Neural progenitor cell (in vitro differentiated cells): ENCODE measurements around the gene ZNF726. TPM values are rescaled to one million over a fixed set of nuclear protein-coding genes. Genes with fewer than 3 reads are reported as not detected.

Experiments
- DNase-seq: peaks from one replicate; pipeline ENCODE4 v3.0.0-alpha.2; 2016; ENCODE audit warnings: low spot score
- H2AFZ ChIP-seq: fragments of 200-600 bp; sonication (generic); replicated peaks from 2 replicates; pipeline ENCODE4 v1.6.1; 2016; ENCODE audit warnings: antibody characterized with exemption
- H3F3A ChIP-seq: fragments of 200-600 bp; sonication (generic); 2 replicates; pipeline ENCODE4 v1.6.1; 2016; ENCODE audit warnings: antibody characterized with exemption, low read depth
- H3K27ac ChIP-seq: fragments of 200-600 bp; sonication (generic); 2 replicates; pipeline ENCODE4 v1.5.1; 2016; ENCODE audit warnings: mild to moderate bottlenecking
- H3K27me3 ChIP-seq: fragments of 200-600 bp; sonication (generic); 2 replicates; pipeline ENCODE4 v1.6.1; 2016; ENCODE audit warnings: mild to moderate bottlenecking, moderate library complexity
- H3K36me3 ChIP-seq: fragments of 200-600 bp; sonication (generic); 2 replicates; pipeline ENCODE4 v1.5.1; 2016
- H3K4me1 ChIP-seq: fragments of 200-600 bp; sonication (generic); 2 replicates; pipeline ENCODE4 v1.6.1; 2016; ENCODE audit warnings: mixed run types
- H3K4me2 ChIP-seq: fragments of 200-600 bp; sonication (generic); 2 replicates; pipeline ENCODE4 v1.6.1; 2016
- H3K4me3 ChIP-seq: fragments of 200-600 bp; sonication (generic); 2 replicates; pipeline ENCODE4 v1.5.1; 2016
- H3K79me2 ChIP-seq: fragments of 200-600 bp; sonication (generic); 2 replicates; pipeline ENCODE4 v1.6.1; 2016; ENCODE audit warnings: low read depth
- H3K9ac ChIP-seq: fragments of 200-600 bp; sonication (generic); 2 replicates; pipeline ENCODE4 v1.6.1; 2016
- H3K9me3 ChIP-seq: fragments of 200-600 bp; sonication (generic); 2 replicates; pipeline ENCODE4 v1.5.1; 2016; ENCODE audit warnings: low read depth
- H4K20me1 ChIP-seq: fragments of 200-600 bp; sonication (generic); 2 replicates; pipeline ENCODE4 v1.6.1; 2016; ENCODE audit warnings: low read depth
- H3K27ac Mint-ChIP-seq: 3 replicates; pipeline ENCODE4 v1.8.0; 2021; ENCODE audit warnings: mixed read lengths
- H3K27me3 Mint-ChIP-seq: 2 replicates; pipeline ENCODE4 v1.8.0; 2022; ENCODE audit warnings: low read depth, mild to moderate bottlenecking, inconsistent platforms, moderate library complexity, mixed read lengths; ENCODE audit not compliant: insufficient read depth
- H3K36me3 Mint-ChIP-seq: 3 replicates; pipeline ENCODE4 v1.8.0; 2021; ENCODE audit warnings: mixed read lengths
- H3K4me1 Mint-ChIP-seq: 3 replicates; pipeline ENCODE4 v1.8.0; 2021; ENCODE audit warnings: mixed read lengths
- H3K4me3 Mint-ChIP-seq: 3 replicates; pipeline ENCODE4 v1.8.0; 2021; ENCODE audit warnings: mild to moderate bottlenecking, moderate library complexity, mixed read lengths
- H3K9me3 Mint-ChIP-seq: 3 replicates; pipeline ENCODE4 v1.8.0; 2020; ENCODE audit warnings: mixed read lengths
- EZH2 ChIP-seq: fragments of 200-600 bp; sonication (generic); IDR thresholded peaks from 2 replicates; pipeline ENCODE4 v1.6.1; 2017; ENCODE audit warnings: antibody characterized with exemption, mild to moderate bottlenecking, moderate library complexity
- EZH2phosphoT487 ChIP-seq: fragments of 200-600 bp; sonication (generic); IDR thresholded peaks from 2 replicates; pipeline ENCODE4 v1.6.1; 2017; ENCODE audit warnings: antibody characterized with exemption
- total RNA-seq: library from RNA; depleted of rRNA; stranded (reverse); fragments of >200 nt; gene quantifications from 2 replicates; pipeline ENCODE4 v1.2.3, GENCODE V29; 2015; ENCODE audit warnings: low replicate concordance
- TF ChIP-seq, protein P1 (sequence below): fragments of 200-600 bp; sonication (generic); IDR thresholded peaks from 2 replicates; pipeline ENCODE4 v1.5.1; 2017; ENCODE audit warnings: antibody characterized with exemption, mild to moderate bottlenecking

ZNF726 gene
- total RNA-seq, 1 donor from 2014 or later: not detected

DNA sequence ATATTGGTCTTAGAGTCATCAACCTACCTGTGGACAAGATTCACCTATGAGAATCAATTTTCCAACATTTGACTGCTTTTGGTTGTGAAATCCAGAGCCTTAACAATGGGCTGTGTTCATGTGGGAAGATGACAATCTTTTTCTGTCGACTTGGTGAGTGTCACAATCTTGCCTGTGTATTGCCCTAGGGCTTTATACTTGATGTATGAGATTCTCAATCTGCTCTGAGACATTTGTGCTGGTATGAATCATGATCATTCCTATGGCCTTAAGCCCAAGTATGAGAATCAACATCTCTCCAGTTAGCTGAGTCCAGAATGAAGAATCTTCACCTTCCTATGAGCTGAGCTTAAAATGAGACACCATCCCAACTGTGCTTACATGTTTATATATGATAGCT, 68.7 kb downstream of the ZNF726 start:
- Histone ChIP-seq H3K27ac (no peak overlapping the region), H3K9me3 (no peaks in the 10 kb centered on the region), H4K20me1 (no peaks in the 10 kb centered on the region), H3K27me3 (no peaks in the 10 kb centered on the region), H3K4me3 (no peak overlapping the region), H3K36me3 (no peaks in the 10 kb centered on the region), H3K4me2 (no peak overlapping the region), H3K9ac (no peak overlapping the region), H2AFZ (no peak overlapping the region), H3K79me2 (no peaks in the 10 kb centered on the region), H3K4me1 (no peaks in the 10 kb centered on the region), H3F3A (no peaks in the 10 kb centered on the region)
- TF ChIP-seq EZH2phosphoT487 (no peak), EZH2 (no peak)
- TF ChIP-seq, protein P1, sequence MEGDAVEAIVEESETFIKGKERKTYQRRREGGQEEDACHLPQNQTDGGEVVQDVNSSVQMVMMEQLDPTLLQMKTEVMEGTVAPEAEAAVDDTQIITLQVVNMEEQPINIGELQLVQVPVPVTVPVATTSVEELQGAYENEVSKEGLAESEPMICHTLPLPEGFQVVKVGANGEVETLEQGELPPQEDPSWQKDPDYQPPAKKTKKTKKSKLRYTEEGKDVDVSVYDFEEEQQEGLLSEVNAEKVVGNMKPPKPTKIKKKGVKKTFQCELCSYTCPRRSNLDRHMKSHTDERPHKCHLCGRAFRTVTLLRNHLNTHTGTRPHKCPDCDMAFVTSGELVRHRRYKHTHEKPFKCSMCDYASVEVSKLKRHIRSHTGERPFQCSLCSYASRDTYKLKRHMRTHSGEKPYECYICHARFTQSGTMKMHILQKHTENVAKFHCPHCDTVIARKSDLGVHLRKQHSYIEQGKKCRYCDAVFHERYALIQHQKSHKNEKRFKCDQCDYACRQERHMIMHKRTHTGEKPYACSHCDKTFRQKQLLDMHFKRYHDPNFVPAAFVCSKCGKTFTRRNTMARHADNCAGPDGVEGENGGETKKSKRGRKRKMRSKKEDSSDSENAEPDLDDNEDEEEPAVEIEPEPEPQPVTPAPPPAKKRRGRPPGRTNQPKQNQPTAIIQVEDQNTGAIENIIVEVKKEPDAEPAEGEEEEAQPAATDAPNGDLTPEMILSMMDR: no peak
- peaks cover 40% of the 10 kb centered on the region for H3K9me3 Mint-ChIP-seq
- DNase-seq: no peak
- no peaks in the 10 kb centered on the region for H3K4me1 Mint-ChIP-seq
- H3K4me3 Mint-ChIP-seq: no peak overlapping the region
- peaks cover 2% of the 10 kb centered on the region for H3K27me3 Mint-ChIP-seq
- no peaks in the 10 kb centered on the region for H3K36me3 Mint-ChIP-seq
- H3K27ac Mint-ChIP-seq: no peak overlapping the region

Other genes starting within 250 kb of the ZNF726 start
- gene ZNF675, start 227.7 kb upstream of the ZNF726 start, total RNA-seq: 30.8 and 44.5 TPM in 2 replicates
- gene ZNF681, start 156.0 kb upstream of the ZNF726 start, total RNA-seq: 11.4 and 16.7 TPM in 2 replicates
- 51.9 and 85.5 TPM in 2 replicates for gene ZNF254, start 172.3 kb downstream of the ZNF726 start, total RNA-seq